Left cardiac atrium (tissue), 4 donors: ENCODE data around the gene HAT1. TPM values are rescaled to one million over a fixed set of nuclear protein-coding genes. Genes with fewer than 3 reads are reported as not detected.
A peak's percentile ranks its signal among the peaks of the same experiment; 100 is the strongest.
"Not testable (repeated sequence)": the region's sequence is repeated elsewhere in the genome, so short reads cannot be mapped to it uniquely, and the experiment has no call there.

Source experiments
- ATAC-seq, 2 donors: fragments of 200-7000 bp; cut with Tn5 transposase; one replicate each; pipeline ENCODE4 v1.9.1; 2020; ENCODE audit warnings: mild to moderate bottlenecking in 2 of 2, moderate library complexity in 2 of 2
- DNase-seq: peaks from one replicate; pipeline ENCODE4 v3.0.0-alpha.2; 2020
- intact Hi-C, 2 donors: fragments of 100-400 bp; cut with DNase I; formaldehyde crosslinking; loops; one replicate each; pipeline versions ENCODE4 v1.14.1 to v1.15.1; 2022 to 2023
- long read RNA-seq: library from polyadenylated mRNA; unstranded; transcript quantifications from one replicate; pipeline ENCODE4 v2.0.0, GENCODE V29; 2021
- total RNA-seq, 2 donors: library from RNA; stranded (reverse); fragmentation: NEBNext Ultra II Directional; extraction: Animal tissue kit (Norgen Biotek cat#: 25700); gene quantifications; one replicate each; pipeline ENCODE4 v1.2.1, GENCODE V29; 2021
- donor health status: DM: no; HTN: yes; CAD: no.
- donor health status: DM: no; HTN: yes; CAD: no; lungs with severe emphysema.
- donor health status: DM: yes; HTN: yes; CAD: no.
- donor health status: Dilated cardiomyopathy.

Gene HAT1
- 10 to 100 TPM; 32.2 to 37.4 TPM for total RNA-seq
- long read RNA-seq, transcript HAT1-201 (11 exons, 1,626 nt) = major isoform, 44 of 52 reads
- long read RNA-seq, partial matches to known transcripts = 2 of 52 reads
- long read RNA-seq, other reads (novel, unspliced or antisense) = 3 of 52 reads

DNA sequence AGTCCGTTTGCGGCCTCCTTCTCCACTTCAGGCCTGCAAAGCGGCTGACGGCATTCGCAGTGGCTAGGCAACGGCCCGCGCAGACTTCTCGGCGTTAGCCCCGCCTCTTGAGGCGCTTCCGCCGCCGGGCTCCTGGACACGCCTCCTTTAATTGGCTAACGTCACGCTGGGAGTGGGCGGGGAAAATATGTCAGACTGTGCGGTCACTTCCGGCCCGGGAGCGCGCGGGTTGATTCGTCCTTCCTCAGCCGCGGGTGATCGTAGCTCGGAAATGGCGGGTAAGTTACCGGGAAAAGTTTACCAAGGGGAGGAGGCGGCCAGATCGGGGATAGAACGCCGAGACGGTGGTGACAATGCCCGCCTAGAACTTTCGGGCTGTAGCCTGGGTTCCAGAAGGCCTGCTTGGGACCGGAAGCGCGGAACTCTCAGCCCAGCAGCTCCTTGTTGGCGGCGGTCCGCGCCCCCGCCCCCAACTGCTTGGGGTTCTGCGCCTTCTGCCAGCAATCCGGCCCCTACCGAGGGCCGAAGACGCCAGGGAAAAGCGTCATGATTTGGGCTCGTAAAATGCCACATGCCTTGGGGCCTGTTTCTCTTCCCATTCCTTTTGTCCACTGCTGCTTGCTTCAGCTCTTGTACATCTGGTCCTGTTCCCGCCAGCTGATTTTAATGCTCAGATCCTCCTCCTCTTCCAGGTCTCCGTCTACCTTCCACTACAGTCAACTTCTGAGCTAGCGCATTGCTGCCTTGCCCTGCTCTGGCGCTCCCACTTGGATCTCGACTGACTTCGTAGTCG, at the start of gene HAT1:
Gene HAT1 (plus strand): TSS at position 232 of the 793 bp plus-strand sequence. CDS start 40 bp downstream, at position 272.
- DNase-seq = peak; percentile 98
- intact Hi-C loops = no loop called here

DNA sequence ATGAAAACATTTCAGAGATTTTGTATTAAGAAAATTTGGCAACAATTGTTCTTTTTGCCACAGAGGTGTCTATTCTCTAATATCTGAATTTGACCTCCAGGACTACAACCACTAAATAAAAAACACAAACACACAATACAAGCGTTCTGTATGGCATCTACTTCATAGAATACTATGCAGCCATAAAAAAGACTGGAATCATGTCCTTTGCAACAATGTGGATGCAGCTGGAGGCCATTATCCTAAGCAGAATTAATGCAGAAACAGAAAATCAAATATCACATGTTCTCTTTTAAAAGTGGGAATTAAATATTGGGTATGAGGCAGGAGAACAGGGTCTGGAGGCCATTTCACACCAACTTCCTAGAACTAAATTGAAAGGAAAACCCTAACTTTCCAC, 47.7 kb upstream of the HAT1 start:
- intact Hi-C loops = no loop called here
- ATAC-seq (no peak), DNase-seq (no peak)

More for the DNA sequence above, at the start of gene HAT1:
- peak; percentile 100 for ATAC-seq

DNA sequence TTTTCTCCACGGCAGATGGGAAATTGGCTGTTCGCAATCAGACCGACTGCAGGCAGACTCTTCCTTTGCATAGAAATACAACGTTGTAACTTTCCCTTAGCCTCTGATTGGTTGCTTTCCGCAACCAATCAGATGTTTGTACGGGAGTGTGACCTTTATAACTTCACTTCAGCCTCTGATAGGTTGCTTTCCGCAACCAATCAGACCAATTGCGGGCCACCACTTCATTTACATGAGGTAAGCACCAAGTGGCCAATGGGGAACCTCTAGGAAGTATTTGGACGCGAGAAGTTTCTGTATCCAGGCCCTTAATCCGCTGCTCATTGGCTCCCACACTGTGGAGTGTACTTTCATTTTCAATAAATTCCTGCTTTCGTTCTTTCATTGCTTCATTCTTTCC, 47.3 kb upstream of the HAT1 start:
- ATAC-seq = no peak
- DNase-seq = no peak
- intact Hi-C loops = no loop called here

- ATAC-seq (peak; percentile 89 to 91), DNase-seq (no peak)
- intact Hi-C loops = no loop called here
Measured at GRCh38 chr2:171878481-171878993, 43.7 kb upstream of the HAT1 start.

GRCh38 chr2:171879865-171880264, 42.4 kb upstream of the HAT1 start:
- no peak for ATAC-seq

DNA sequence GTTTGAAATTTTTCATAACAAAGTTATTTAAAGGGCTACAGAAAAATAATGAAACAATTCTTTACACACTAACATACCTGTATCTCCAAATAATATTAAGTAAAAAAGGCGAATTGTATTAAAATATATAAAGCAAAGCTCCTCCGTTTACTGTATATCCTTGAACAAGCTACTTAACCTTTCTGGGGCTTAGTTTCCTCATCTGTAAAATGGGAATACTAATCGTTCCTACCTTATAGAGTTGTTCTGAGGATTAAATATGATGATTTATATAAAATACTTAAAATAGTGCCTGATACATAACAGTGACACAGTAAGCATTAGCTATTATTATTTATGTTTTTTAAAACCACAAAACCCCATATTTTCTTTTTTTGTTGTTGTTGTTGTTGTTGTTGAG, 41.5 kb upstream of the HAT1 start:
- intact Hi-C loops = no loop called here

More at GRCh38 chr2:171879865-171880264, 42.4 kb upstream of the HAT1 start:
- intact Hi-C loops = no loop called here
- DNase-seq = no peak

GRCh38 chr2:171882089-171882769, 40.0 kb upstream of the HAT1 start:
- intact Hi-C loops = no loop called here
- ATAC-seq (peak in 1 of 2 donors; percentile 43), DNase-seq (no peak)

More for the DNA sequence above, 41.5 kb upstream of the HAT1 start:
- ATAC-seq = no peak
- DNase-seq = no peak

- DNase-seq (no peak), ATAC-seq (no peak)
- intact Hi-C loops = no loop called here
Measured at GRCh38 chr2:171883275-171883893, 38.9 kb upstream of the HAT1 start.

- ATAC-seq = no peak
- intact Hi-C loops = no loop called here
Measured at GRCh38 chr2:171889333-171889732, 32.9 kb upstream of the HAT1 start.

GRCh38 chr2:171889808-171890207, 32.5 kb upstream of the HAT1 start:
- ATAC-seq (no peak), DNase-seq (no peak)
- intact Hi-C loops = no loop called here

More at GRCh38 chr2:171889333-171889732, 32.9 kb upstream of the HAT1 start:
- DNase-seq = no peak

DNA sequence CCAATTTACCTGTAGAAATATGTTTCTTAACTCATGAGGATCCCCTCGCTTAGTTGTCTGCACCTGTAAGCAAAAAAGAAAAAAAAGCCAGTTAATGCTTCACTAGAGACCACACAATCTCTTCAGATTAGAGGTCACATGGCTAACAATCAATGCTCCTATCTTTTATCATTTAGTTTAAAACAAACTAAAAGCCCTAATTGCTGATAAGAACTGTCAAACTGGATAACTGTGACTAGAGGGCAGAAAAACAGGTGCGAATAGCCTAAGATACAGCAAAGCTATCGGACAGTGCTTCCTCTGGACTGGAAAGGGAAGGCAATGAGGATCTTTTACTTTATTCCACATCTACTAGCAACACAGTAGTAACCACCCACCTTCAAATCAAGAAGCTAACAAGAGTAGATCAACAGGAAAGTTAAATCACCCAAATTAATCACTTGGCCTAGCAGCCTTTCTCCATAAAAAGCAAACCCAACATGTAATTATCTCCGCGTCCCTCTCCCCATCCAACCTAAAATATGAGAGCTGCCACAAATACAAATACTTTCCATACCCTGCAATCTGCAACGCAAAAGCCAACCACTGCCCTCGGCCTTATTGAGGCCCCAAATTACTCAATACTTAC, 29.0 kb upstream of the HAT1 start:
- DNase-seq (no peak), ATAC-seq (peak in 1 of 2 donors; percentile 17)
- intact Hi-C loops = no loop called here

GRCh38 chr2:171893824-171894611, 28.2 kb upstream of the HAT1 start, which contains the start of gene SLC25A12:
Gene SLC25A12, minus strand, starts transcription at chr2:171894244. Its CDS starts 30 bp downstream, at chr2:171894214.
- DNase-seq (peak; percentile 88), ATAC-seq (peak; percentile 99)
- intact Hi-C loops = no loop called here

- intact Hi-C loops = no loop called here
- ATAC-seq (no peak), DNase-seq (no peak)
Measured at GRCh38 chr2:171894612-171894947, 27.7 kb upstream of the HAT1 start.

DNA sequence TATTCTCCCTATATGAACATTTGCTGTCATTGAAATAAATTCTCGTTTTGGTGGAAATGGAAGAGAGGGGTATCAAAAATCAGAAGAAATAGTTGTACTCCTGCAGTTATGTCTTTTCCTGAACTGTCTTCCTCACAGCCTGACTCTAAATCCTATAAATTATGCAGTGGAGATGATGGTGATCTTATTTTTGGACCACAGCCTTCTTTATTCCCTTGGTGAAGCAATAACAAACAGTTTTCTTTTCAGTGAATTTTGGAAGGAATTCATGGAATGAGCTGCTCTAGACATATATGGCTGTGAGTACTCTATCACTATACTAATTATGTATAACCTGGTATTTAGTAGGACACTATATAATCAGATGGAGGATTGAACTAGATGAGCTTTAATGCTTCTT, 26.5 kb upstream of the HAT1 start:
- no peak for DNase-seq
- intact Hi-C loops = no loop called here
- ATAC-seq = no peak

DNA sequence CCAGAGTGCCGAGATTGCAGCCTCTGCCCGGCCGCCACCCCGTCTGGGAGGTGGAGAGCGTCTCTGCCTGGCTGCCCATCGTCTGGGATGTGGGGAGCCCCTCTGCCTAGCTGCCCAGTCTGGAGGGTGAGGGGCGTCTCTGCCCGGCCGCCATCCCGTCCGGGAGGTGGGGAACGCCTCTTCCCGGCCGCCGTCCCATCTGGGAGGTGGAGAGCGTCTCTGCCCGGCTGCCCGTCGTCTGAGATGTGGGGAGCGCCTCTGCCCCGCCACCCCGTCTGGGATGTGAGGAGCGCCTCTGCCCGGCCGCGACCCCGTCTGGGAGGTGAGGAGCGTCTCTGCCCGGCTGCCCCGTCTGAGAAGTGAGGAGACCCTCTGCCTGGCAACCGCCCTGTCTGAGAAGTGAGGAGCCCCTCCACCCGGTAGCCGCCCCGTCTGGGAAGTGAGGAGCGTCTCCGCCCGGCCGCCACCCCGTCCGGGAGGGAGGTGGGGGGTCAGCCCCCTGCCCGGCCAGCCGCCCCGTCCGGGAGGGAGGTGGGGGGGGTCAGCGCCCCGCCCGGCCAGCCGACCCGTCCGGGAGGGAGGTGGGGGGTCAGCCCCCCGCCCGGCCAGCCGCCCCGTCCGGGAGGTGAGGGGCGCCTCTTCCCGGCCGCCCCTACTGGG, 22.5 kb upstream of the HAT1 start:
- intact Hi-C loops, DNase-seq, ATAC-seq: not testable (repeated sequence)

DNA sequence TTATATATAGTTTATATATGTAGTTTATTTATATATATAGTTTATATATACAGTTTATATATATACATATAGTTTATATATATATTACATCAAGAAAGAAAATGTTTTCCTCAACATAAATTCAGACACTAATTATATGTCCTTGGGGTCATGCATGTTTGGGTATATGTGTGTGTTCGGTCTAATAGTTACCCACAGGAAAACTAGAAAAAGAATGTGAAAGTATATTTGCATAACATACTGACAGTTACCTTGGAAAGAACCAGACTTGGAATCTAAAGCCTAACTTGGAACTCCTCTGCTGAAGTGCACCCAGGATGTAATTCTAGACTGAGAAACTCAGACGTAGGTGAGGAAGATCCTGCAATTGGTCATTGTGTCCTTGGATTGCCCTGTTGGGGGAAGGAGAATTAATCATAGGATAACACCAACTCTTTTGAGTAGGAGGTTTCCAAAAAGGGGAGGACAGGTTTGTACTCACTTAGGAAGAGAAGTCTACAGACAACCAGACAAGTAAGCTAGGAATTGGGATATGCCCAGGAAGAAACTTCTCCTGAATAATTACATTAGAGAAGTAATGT, 19.3 kb upstream of the HAT1 start:
- intact Hi-C loops = no loop called here
- DNase-seq (no peak), ATAC-seq (no peak)

- ATAC-seq (no peak), DNase-seq (no peak)
- intact Hi-C loops = no loop called here
Measured at GRCh38 chr2:171908235-171908634, 14.0 kb upstream of the HAT1 start.

GRCh38 chr2:171909266-171909665, 13.0 kb upstream of the HAT1 start:
- intact Hi-C loops = no loop called here
- no peak for DNase-seq
- no peak for ATAC-seq
